WTC11 (cell line): ENCODE data around the gene HTRA2. TPM values are rescaled to one million over a fixed set of nuclear protein-coding genes. Genes with fewer than 3 reads are reported as not detected.

Experiments
- ATAC-seq: fragments of 200-7000 bp; cut with Tn5 transposase; 2 replicates; pipeline ENCODE4 v1.10.0; 2021; ENCODE audit warnings: mild to moderate bottlenecking, moderate library complexity
- CTCF ChIA-PET: fragments of 300-600 bp; sonication (Branson Sonifier 250); formaldehyde crosslinking; loops from one replicate; lab custom pipeline; 2021; ENCODE audit warnings: antibody characterized with exemption; lab: Charles Lee
- POLR2A ChIA-PET: fragments of 350-600 bp; sonication (Branson Sonifier 250); formaldehyde crosslinking; loops from one replicate; lab custom pipeline; 2021; ENCODE audit warnings: antibody characterized with exemption; lab: Charles Lee
- DNase-seq: peaks from one replicate; pipeline ENCODE4 v3.0.0; 2021; ENCODE audit warnings: low spot score
- H3K27ac Mint-ChIP-seq: 2 replicates; pipeline ENCODE4 v1.8.0; 2021; ENCODE audit warnings: mixed read lengths
- H3K27me3 Mint-ChIP-seq: 2 replicates; pipeline ENCODE4 v1.8.0; 2021; ENCODE audit warnings: low read depth, mild to moderate bottlenecking, moderate library complexity, mixed read lengths
- H3K36me3 Mint-ChIP-seq: 2 replicates; pipeline ENCODE4 v1.8.0; 2021; ENCODE audit warnings: mixed read lengths
- H3K4me1 Mint-ChIP-seq: 2 replicates; pipeline ENCODE4 v1.8.0; 2022; ENCODE audit warnings: mixed read lengths
- H3K4me3 Mint-ChIP-seq: 2 replicates; pipeline ENCODE4 v1.8.0; 2021; ENCODE audit warnings: mild to moderate bottlenecking, moderate library complexity, mixed read lengths
- H3K9me3 Mint-ChIP-seq: 2 replicates; pipeline ENCODE4 v1.8.0; 2021; ENCODE audit warnings: mixed read lengths
- CDX4 ChIP-seq: fragments of 250-450 bp; sonication (Bioruptor Pico); IDR thresholded peaks from 2 replicates; pipeline ENCODE4 v1.9.0; 2021; ENCODE audit warnings: moderate library complexity, mild to moderate bottlenecking, inconsistent platforms, borderline replicate concordance
- ESRRA ChIP-seq: sonication (generic); formaldehyde crosslinking; IDR thresholded peaks from 2 replicates; pipeline ENCODE4 v1.8.1; 2022; ENCODE audit warnings: mild to moderate bottlenecking, missing genetic modification reagents, borderline replicate concordance
- FOXK1 ChIP-seq: sonication (generic); formaldehyde crosslinking; IDR thresholded peaks from 2 replicates; pipeline ENCODE4 v1.8.0; 2022; ENCODE audit warnings: mild to moderate bottlenecking, moderate library complexity, missing genetic modification reagents
- FOXP1 ChIP-seq: sonication (generic); formaldehyde crosslinking; IDR thresholded peaks from 2 replicates; pipeline ENCODE4 v1.8.0; 2022; ENCODE audit warnings: missing genetic modification reagents, mild to moderate bottlenecking, moderate library complexity, borderline replicate concordance
- FOXP4 ChIP-seq: sonication (generic); formaldehyde crosslinking; IDR thresholded peaks from 2 replicates; pipeline ENCODE4 v1.8.0; 2022; ENCODE audit warnings: mild to moderate bottlenecking, missing genetic modification reagents
- HMGXB4 ChIP-seq: sonication (generic); formaldehyde crosslinking; IDR thresholded peaks from 2 replicates; pipeline ENCODE4 v1.8.1; 2023; ENCODE audit warnings: mild to moderate bottlenecking, moderate library complexity, missing genetic modification reagents
- KAT7 ChIP-seq: sonication (generic); formaldehyde crosslinking; IDR thresholded peaks from 2 replicates; pipeline ENCODE4 v1.8.1; 2023; ENCODE audit warnings: missing genetic modification reagents, mild to moderate bottlenecking, borderline replicate concordance
- MYBL2 ChIP-seq: sonication (generic); formaldehyde crosslinking; IDR thresholded peaks from 2 replicates; pipeline ENCODE4 v1.8.1; 2023; ENCODE audit warnings: mild to moderate bottlenecking, moderate library complexity, missing genetic modification reagents
- SMAD3 ChIP-seq: sonication (generic); formaldehyde crosslinking; IDR thresholded peaks from 2 replicates; pipeline ENCODE4 v1.8.0; 2022; ENCODE audit warnings: missing genetic modification reagents, mild to moderate bottlenecking, borderline replicate concordance
- TP53 ChIP-seq: sonication (generic); formaldehyde crosslinking; IDR thresholded peaks from 2 replicates; pipeline ENCODE4 v1.8.1; 2023; ENCODE audit warnings: mild to moderate bottlenecking, missing genetic modification reagents
- USF1 ChIP-seq: sonication (generic); formaldehyde crosslinking; IDR thresholded peaks from 2 replicates; pipeline ENCODE4 v1.8.0; 2022; ENCODE audit warnings: mild to moderate bottlenecking, missing genetic modification reagents
- ZBTB43 ChIP-seq: sonication (generic); formaldehyde crosslinking; IDR thresholded peaks from 2 replicates; pipeline ENCODE4 v1.8.1; 2023; ENCODE audit warnings: mild to moderate bottlenecking, missing genetic modification reagents
- ZNF121 ChIP-seq: sonication (generic); formaldehyde crosslinking; IDR thresholded peaks from 2 replicates; pipeline ENCODE4 v1.8.0; 2023; ENCODE audit warnings: missing genetic modification reagents
- ZNF219 ChIP-seq: sonication (generic); formaldehyde crosslinking; IDR thresholded peaks from 2 replicates; pipeline ENCODE4 v1.8.0; 2023; ENCODE audit warnings: missing genetic modification reagents, mild to moderate bottlenecking, borderline replicate concordance
- ZNF416 ChIP-seq: fragments of 250-450 bp; sonication (Bioruptor Pico); IDR thresholded peaks from 2 replicates; pipeline ENCODE4 v1.9.0; 2021; ENCODE audit warnings: mild to moderate bottlenecking, inconsistent platforms
- total RNA-seq: library from RNA; stranded (reverse); gene quantifications from 3 replicates; pipeline ENCODE4 v1.2.3, GENCODE V29; 2021

Gene HTRA2
- total RNA-seq, 1 experiment from 2014 or later: 30.0 TPM

GRCh38 chr2:74498500-74499266, 31.1 kb upstream of the HTRA2 start (continued):
- TF ChIP-seq FOXP4: peak; percentile 72
- peak; percentile 58; the same call in 1 of the 2 replicates for TF ChIP-seq FOXP1
- 0 out of 2 replicates have a peak, but pooled peaks have one; percentile 49 for TF ChIP-seq SMAD3 (CRISPR knock-in tag)
- TF ChIP-seq FOXK1: 0 out of 2 replicates have a peak, but pooled peaks have one; percentile 33
- no peak for TF ChIP-seq ESRRA (CRISPR knock-in tag)

- Mint-ChIP-seq H3K27ac (no peak within 1 kb of the TSS), H3K4me1 (peaks cover 50% of the 10 kb centered on the region), H3K9me3 (no peaks in the 10 kb centered on the region), H3K27me3 (peaks cover 100% of the 10 kb centered on the region), H3K4me3 (peak within 1 kb of the TSS; percentile 79), H3K36me3 (peaks cover 2% of the 10 kb centered on the region; the same call in 1 of the 2 replicates)
- TF ChIP-seq TP53 (CRISPR knock-in tag) (0 out of 2 replicates have a peak, but pooled peaks have one; percentile 30), ZNF219 (no peak), ZBTB43 (no peak; the same call in 1 of the 2 replicates), FOXP1 (peak; percentile 52; the same call in 1 of the 2 replicates), ZNF416 (CRISPR knock-in tag) (no peak), FOXK1 (0 out of 2 replicates have a peak, but pooled peaks have one; percentile 14), MYBL2 (CRISPR knock-in tag) (peak; percentile 14; the same call in 1 of the 2 replicates), ZNF121 (CRISPR knock-in tag) (peak; percentile 93), KAT7 (no peak), CDX4 (no peak), USF1 (CRISPR knock-in tag) (no peak), HMGXB4 (CRISPR knock-in tag) (no peak)
- ChIA-PET POLR2A (interaction anchor here (0.6 to 1.5 kb wide), 5 partner anchors 16 to 215 kb away, joined by 3 to 6 read pairs (median 4); partner anchors contain the start of genes CCDC142, TTC31 and WBP1), CTCF (interaction anchor here (0.8 to 6.0 kb wide), 5 partner anchors 16 to 164 kb away, joined by 3 to 43 read pairs (median 5); partner anchors contain the start of genes CCDC142 and TTC31)
- ATAC-seq (peak; percentile 5), DNase-seq (peak; percentile 52)
Observed at GRCh38 chr2:74499267-74499939, 30.3 kb upstream of the HTRA2 start, which contains the start of gene LBX2. Gene LBX2, minus strand, starts transcription at chr2:74499603. Its CDS starts 66 bp downstream, at chr2:74499537.
